ENCODE data around the gene B3GNT9. TPM values are rescaled to one million over a fixed set of nuclear protein-coding genes. Genes with fewer than 3 reads are reported as not detected.

Gene B3GNT9
- total RNA-seq, 1 donor from 2014 or later = 5.1 TPM

- Mint-ChIP-seq H3K36me3 (ENCODE audit: low read depth) (peaks cover 9% of the 10 kb centered on the region), H3K4me3 (peak overlapping the region; percentile 65), H3K9me3 (no peaks in the 10 kb centered on the region), H3K27ac (ENCODE audit: unreplicated experiment) (no peak overlapping the region), H3K4me1 (peaks cover 20% of the 10 kb centered on the region), H3K27me3 (ENCODE audit: low read depth) (no peaks in the 10 kb centered on the region)
- no peak for TF ChIP-seq CTCF (conservative IDR thresholded peaks at IDR 0.05)
- no peak for DNase-seq (ENCODE audit: low read depth, low spot score)
These were observed 46.9 kb upstream of the B3GNT9 start for GRCh38 chr16:67197704-67198103.

- H3K4me3 Mint-ChIP-seq = peak overlapping the region; percentile 80
- peaks cover 25% of the 10 kb centered on the region for H3K4me1 Mint-ChIP-seq
- H3K36me3 Mint-ChIP-seq (ENCODE audit: low read depth) = peaks cover 9% of the 10 kb centered on the region
- peak overlapping the region; percentile 24 for H3K27ac Mint-ChIP-seq (ENCODE audit: unreplicated experiment)
- no peak for TF ChIP-seq CTCF (conservative IDR thresholded peaks at IDR 0.05)
- DNase-seq (ENCODE audit: low read depth, low spot score) = no peak
- no peaks in the 10 kb centered on the region for H3K9me3 Mint-ChIP-seq
- no peaks in the 10 kb centered on the region for H3K27me3 Mint-ChIP-seq (ENCODE audit: low read depth)
These were observed 46.1 kb upstream of the B3GNT9 start for GRCh38 chr16:67196881-67197280.

- no peak for TF ChIP-seq CTCF (conservative IDR thresholded peaks at IDR 0.05)
- Mint-ChIP-seq H3K9me3 (no peaks in the 10 kb centered on the region), H3K36me3 (ENCODE audit: low read depth) (peaks cover 9% of the 10 kb centered on the region), H3K4me1 (peaks cover 31% of the 10 kb centered on the region), H3K4me3 (peak overlapping the region; percentile 80), H3K27ac (ENCODE audit: unreplicated experiment) (no peak overlapping the region), H3K27me3 (ENCODE audit: low read depth) (no peaks in the 10 kb centered on the region)
- no peak for DNase-seq (ENCODE audit: low read depth, low spot score)
These were observed 44.9 kb upstream of the B3GNT9 start for GRCh38 chr16:67195676-67196075.

GRCh38 chr16:67194260-67194659, 43.5 kb upstream of the B3GNT9 start:
- Mint-ChIP-seq H3K4me1 (peaks cover 31% of the 10 kb centered on the region), H3K4me3 (peak overlapping the region; percentile 93), H3K9me3 (no peaks in the 10 kb centered on the region), H3K27me3 (ENCODE audit: low read depth) (no peaks in the 10 kb centered on the region), H3K36me3 (ENCODE audit: low read depth) (peaks cover 9% of the 10 kb centered on the region), H3K27ac (ENCODE audit: unreplicated experiment) (no peak overlapping the region)
- DNase-seq (ENCODE audit: low read depth, low spot score) = no peak
- TF ChIP-seq CTCF (conservative IDR thresholded peaks at IDR 0.05) = no peak

- DNase-seq (ENCODE audit: low read depth, low spot score) = no peak
- H3K36me3 Mint-ChIP-seq (ENCODE audit: low read depth) = peaks cover 9% of the 10 kb centered on the region
- no peaks in the 10 kb centered on the region for H3K27me3 Mint-ChIP-seq (ENCODE audit: low read depth)
- no peak for TF ChIP-seq CTCF (conservative IDR thresholded peaks at IDR 0.05)
- H3K27ac Mint-ChIP-seq (ENCODE audit: unreplicated experiment) = no peak overlapping the region
- H3K9me3 Mint-ChIP-seq = no peaks in the 10 kb centered on the region
- peak overlapping the region; percentile 93 for H3K4me3 Mint-ChIP-seq
- H3K4me1 Mint-ChIP-seq = peaks cover 31% of the 10 kb centered on the region
These were observed 42.7 kb upstream of the B3GNT9 start for GRCh38 chr16:67193536-67193935.

All from neural crest cell (in vitro differentiated cells).